SIG-M5 (cell line): ENCODE measurements around the gene LAMA2.

Source experiments
- DNase-seq: peaks from one replicate; lab custom pipeline; 2025; lab: John Stamatoyannopoulos, UW

Gene LAMA2

DNA sequence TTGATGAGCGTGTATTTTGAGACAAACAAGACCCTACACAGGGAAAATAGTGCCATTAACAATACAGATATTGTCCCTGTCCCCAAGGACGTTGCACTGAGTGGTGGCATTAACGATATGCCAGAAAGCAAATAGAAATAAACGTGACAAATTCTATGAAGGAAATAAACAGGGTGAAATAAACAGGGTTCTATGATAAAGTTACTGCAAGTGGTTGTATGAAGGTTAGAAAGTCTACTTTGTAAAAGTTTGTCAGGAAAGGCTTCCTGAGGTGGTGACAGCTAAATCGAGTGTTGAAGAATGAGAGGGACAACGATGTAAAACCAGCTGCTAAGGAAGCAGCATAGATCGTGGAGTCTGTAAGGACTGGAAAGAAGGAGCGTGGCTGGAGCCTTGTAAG lies 380.2 kb downstream of the LAMA2 start:
- no peak for DNase-seq

DNA sequence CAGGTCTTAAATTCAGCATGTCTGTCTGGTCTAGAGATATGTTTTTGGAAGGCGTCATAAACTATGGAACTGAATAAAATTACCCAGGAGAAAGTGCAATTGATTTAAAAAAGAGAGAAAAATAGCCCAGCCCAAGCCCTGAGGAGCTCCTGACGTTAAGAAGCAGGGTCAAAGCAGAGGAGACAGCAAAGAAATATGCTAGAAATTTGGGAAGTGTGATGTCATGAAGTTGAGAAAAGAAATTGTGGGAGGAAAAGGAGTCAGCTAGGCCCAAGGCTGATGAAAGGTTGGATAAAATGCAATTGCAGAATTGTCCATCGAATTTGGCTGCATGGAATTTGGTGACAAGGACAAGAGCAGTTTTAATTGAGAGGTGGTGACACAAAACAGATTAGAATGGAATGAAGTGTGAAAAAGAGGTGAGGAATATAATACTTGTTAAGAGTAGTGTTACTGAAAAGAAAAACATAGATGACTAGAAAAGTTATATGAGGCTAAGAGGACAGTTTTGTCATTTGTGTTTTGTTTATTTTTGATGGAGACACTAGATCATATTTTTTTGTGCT lies 381.6 kb downstream of the LAMA2 start:
- no peak for DNase-seq

GRCh38 chr6:129267028-129267427 lies 384.1 kb downstream of the LAMA2 start:
- DNase-seq, result no peak

DNA sequence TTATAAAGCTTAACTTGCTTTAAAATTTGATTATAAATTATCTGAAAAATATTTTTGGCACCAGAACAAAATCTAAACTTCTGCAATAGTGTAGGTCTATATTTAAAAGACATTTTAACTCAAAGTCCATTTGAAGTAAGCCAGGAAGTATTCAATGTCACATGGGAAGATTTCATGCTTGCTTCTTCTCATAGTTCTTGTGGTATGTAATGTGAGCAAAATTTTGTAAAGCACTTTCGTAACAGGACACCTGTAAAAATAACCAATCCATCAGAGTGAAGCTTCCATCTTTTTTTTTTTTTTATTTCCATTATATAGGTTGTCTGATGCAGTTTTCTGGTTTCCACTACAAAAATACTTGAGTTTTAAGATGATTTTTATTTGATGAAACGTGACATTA lies 386.1 kb downstream of the LAMA2 start:
- no peak for DNase-seq

GRCh38 chr6:129269891-129270290 lies 387.0 kb downstream of the LAMA2 start:
- no peak for DNase-seq

DNA sequence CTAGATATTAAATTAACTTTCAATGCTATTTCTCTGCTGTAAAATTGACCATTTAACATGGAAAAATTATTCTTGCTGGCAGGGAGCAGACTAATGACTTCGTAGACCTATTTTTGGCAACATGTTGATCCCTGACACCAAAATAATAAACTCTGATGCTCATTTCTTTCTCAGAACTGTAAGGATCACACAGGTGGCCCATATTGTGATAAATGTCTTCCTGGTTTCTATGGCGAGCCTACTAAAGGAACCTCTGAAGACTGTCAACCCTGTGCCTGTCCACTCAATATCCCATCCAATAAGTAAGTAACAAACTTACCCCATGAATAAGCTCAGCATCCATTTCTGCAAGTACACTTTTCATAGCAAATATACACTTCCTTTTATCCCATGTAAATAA lies 387.5 kb downstream of the LAMA2 start:
- DNase-seq, result no peak

DNA sequence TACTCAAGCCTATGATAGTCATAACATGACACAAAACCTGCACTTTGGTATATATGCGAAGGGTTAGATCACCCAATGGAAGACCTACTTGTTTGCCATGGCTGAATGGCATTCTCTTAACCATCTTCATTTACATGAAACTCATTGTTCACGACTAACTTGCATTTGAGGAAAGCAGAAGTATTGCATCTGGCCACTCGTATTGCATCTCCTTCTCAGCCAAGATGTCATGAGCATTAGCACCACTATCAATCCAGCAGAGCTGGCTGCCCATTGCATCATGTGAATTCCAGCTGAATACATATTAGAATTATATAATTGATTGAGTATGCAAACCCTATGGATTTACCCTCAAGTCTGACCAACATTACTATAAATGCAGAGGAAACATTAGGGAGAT lies 390.2 kb downstream of the LAMA2 start:
- DNase-seq, result no peak

DNA sequence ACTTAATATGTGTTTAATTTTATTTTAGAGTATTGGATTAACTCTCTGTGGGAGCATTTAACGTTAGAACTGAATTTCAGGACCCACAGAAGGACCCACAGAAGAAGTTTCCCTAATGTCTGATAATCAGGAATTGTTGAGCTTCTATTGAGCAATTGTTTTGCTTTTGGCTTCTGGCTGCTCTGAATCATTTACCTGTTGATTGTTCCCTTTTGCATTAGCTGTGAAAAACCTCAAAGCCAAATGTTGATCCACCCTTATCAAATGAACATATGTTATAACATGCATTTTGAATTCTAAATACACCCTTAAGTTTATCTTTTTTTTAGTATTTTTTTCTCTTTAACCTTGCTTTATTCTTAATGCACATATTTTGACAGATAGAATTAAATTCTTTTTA lies 393.5 kb downstream of the LAMA2 start:
- no peak for DNase-seq

DNA sequence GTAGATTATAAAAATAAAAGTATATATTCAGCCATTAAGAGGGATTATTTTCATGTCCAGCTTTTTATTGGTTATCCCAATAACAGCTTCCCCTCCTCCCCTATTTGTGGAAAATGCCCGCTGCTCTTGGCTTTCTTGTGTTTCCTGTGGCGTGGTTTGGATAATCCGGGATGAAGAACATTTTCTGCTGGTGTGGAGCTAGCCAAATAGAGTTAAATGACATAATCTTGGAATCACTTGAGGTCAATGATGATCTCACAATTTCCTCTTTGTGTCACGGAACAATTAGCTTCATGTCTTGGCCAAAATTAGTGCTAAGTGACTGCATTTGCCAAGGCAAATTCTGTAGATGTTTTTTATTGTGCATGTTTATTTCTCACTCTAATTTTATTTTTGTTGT lies 394.0 kb downstream of the LAMA2 start:
- DNase-seq, result no peak

- no peak for DNase-seq
These were observed 396.7 kb downstream of the LAMA2 start for GRCh38 chr6:129279343-129280292.

GRCh38 chr6:129280293-129280644 lies 397.3 kb downstream of the LAMA2 start:
- no peak for DNase-seq

- DNase-seq, result no peak
These were observed 397.8 kb downstream of the LAMA2 start for GRCh38 chr6:129280749-129281148.

GRCh38 chr6:129281168-129281796 lies 398.3 kb downstream of the LAMA2 start:
- no peak for DNase-seq

DNA sequence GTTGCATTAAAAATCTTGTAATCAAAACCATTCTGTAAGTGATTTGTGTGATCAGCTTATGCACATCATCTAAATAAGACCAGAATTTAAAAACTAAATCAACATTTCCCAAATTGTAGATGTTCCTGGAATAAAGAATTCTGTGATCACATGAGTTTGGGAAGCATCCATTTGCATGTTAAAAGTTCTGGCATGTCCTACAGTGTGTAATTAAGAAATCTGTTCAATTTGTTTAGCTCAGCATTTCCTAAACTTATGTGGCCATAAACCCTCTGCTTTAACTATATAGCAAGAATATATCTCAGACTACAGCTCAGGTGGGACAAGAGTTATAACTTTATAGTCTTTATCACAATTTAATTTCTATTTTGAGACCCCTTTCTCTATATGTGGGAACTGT lies 399.1 kb downstream of the LAMA2 start:
- no peak for DNase-seq

- DNase-seq, result no peak
These were observed 401.3 kb downstream of the LAMA2 start for GRCh38 chr6:129284225-129284624.

- no peak for DNase-seq
These were observed 404.6 kb downstream of the LAMA2 start for GRCh38 chr6:129287231-129288177.

DNA sequence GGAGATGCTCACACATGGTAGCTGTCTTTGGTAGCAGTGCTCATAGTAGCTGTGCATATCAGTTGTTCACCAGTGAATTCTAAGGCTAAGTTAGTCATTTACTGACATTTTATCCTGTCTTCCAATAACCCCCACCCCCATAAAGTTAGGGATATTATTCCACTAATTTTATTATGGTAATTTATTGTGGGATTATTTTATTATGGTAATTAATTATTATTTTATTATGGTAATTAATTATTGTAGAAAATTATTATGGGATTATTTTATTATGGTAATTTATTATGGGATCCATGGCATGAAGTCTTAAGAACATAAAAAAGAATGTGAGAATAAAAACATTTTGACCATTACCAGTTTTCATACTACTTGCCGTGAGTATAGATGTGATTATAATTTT lies 406.5 kb downstream of the LAMA2 start:
- no peak for DNase-seq

GRCh38 chr6:129292836-129293235 lies 409.9 kb downstream of the LAMA2 start:
- no peak for DNase-seq

DNA sequence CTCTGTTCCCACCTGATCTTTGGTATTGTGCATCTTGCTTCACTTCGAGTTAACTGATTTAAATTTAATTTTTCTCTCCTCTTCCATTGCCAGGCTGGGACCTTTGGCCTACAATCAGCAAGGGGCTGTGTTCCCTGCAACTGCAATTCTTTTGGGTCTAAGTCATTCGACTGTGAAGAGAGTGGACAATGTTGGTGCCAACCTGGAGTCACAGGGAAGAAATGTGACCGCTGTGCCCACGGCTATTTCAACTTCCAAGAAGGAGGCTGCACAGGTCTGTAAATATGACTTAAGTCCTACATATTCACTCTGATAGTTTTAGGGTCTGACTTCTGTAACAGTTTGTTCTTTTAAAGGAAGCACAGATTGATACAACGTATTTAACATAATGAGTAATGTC lies 414.7 kb downstream of the LAMA2 start:
- DNase-seq, result no peak

GRCh38 chr6:129302671-129303070 lies 419.7 kb downstream of the LAMA2 start:
- no peak for DNase-seq

GRCh38 chr6:129306826-129307225 lies 423.9 kb downstream of the LAMA2 start:
- DNase-seq, result no peak

DNA sequence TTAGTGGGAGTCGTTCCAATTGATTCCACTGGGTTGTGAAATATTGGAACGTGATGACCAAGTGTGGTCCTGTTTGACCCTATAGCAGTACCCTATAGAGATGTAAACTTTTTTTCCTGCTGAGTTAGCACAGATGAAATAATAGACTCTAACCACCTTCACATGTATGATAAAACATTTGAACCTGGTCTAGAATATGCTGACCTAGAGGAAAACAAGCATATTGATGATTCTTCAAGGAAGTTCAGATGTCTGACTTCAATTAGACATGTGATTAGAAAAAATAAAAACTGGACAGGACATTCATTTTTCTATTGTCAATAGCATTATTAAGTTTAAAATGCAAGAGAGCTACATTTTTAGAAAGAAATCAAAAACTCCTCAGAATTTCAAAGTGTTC lies 424.9 kb downstream of the LAMA2 start:
- no peak for DNase-seq
